K562 (cell line): ENCODE measurements around the gene DBF4B. TPM values are rescaled to one million over a fixed set of nuclear protein-coding genes. Genes with fewer than 3 reads are reported as not detected.

Source experiments
- CAMTA2 ChIP-seq: fragments of 250-450 bp; sonication (Bioruptor Pico); conservative IDR thresholded peaks from 2 replicates; pipeline ENCODE4 v1.5.1; 2022
- MEIS2 ChIP-seq: fragments of 450-650 bp; IDR thresholded peaks from 2 replicates; pipeline ENCODE4 v1.6.1; 2014; ENCODE audit warnings: mild to moderate bottlenecking; ENCODE audit not compliant: partially characterized antibody
- SIRT6 ChIP-seq: IDR thresholded peaks from one replicate; pipeline ENCODE4 v1.6.1; 2012; ENCODE audit warnings: low read depth, mild to moderate bottlenecking, control low read depth, inconsistent platforms, low read length, moderate library complexity
- ZNF398 ChIP-seq: fragments of 250-450 bp; sonication (Bioruptor Pico); IDR thresholded peaks from 2 replicates; pipeline ENCODE4 v1.8.0; 2021; ENCODE audit warnings: moderate library complexity, mild to moderate bottlenecking, inconsistent platforms
- ZNF707 ChIP-seq: fragments of 250-450 bp; sonication (Bioruptor Pico); conservative IDR thresholded peaks from 2 replicates; pipeline ENCODE4 v1.8.0; 2022; ENCODE audit warnings: inconsistent platforms, mild to moderate bottlenecking, moderate library complexity
- polyA plus RNA-seq, 8 experiments: library from polyadenylated mRNA; depleted of rRNA in 4 of 8; stranded (reverse) in 5 of 8; unstranded in 3 of 8; fragments of >200 nt; fragmentation: Nextera tagmentation in 2 of 8; fragmentation: Illumina TruSeq in 1 of 8; extraction: Ambion mirVana in 2 of 8; extraction: Trizol in 1 of 8; gene quantifications; 2 replicates each; pipeline versions ENCODE4 v1.2.1 to v1.2.3, GENCODE V29; 2011 to 2014; ENCODE audit warnings: inconsistent platforms in 1 of 8, missing spikeins in 1 of 8
- total RNA-seq, 7 experiments: library from RNA; depleted of rRNA in 6 of 7; stranded (reverse); fragments of >200 nt in 6 of 7; fragmentation: Illumina TruSeq in 2 of 7; extraction: Trizol in 2 of 7; gene quantifications; 2 replicates each; pipeline versions ENCODE4 v1.2.1 to v1.2.3, GENCODE V29; 2011 to 2021; ENCODE audit warnings: low replicate concordance in 1 of 7
- TF ChIP-seq, protein P1 (sequence below), 2 experiments: fragments of 150-350 bp in 1 of 2; IDR thresholded peaks; 2 replicates each; pipeline ENCODE4 v1.6.1; 2012 to 2016; ENCODE audit warnings: low read depth in 2 of 2, low read length in 2 of 2, mild to moderate bottlenecking in 1 of 2, moderate library complexity in 1 of 2

The DBF4B gene
- total and polyA plus RNA-seq, 9 of the 15 experiments (the other 6 are each of a cell fraction or from before 2014, with no cell fraction given) = 2.5 to 26.9 (median 14.6) TPM

DNA sequence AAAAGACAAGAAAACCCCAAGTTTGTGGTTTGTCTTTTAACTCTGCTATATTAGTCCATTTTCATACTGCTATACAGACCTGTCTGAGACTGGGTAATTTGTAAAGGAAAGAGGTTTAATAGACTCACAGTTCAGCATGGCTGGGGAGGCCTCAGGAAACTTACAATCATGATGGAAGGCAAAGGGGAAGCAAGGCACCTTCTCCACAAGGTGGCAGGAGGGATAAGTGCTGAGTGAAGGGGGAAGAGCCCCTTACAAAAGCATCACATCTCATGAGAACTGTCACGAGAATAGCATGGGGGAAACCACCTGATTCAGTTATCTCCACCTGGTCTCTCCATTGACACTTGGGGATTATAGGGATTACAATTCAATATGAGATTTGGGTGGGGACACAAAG lies 36.8 kb downstream of the DBF4B start (continued):
- TF ChIP-seq ZNF398 (no peak), SIRT6 (no peak), ZNF707 (CRISPR knock-in tag) (no peak), CAMTA2 (CRISPR knock-in tag) (no peak), MEIS2 (peak; percentile 66)
- TF ChIP-seq, protein P1, sequence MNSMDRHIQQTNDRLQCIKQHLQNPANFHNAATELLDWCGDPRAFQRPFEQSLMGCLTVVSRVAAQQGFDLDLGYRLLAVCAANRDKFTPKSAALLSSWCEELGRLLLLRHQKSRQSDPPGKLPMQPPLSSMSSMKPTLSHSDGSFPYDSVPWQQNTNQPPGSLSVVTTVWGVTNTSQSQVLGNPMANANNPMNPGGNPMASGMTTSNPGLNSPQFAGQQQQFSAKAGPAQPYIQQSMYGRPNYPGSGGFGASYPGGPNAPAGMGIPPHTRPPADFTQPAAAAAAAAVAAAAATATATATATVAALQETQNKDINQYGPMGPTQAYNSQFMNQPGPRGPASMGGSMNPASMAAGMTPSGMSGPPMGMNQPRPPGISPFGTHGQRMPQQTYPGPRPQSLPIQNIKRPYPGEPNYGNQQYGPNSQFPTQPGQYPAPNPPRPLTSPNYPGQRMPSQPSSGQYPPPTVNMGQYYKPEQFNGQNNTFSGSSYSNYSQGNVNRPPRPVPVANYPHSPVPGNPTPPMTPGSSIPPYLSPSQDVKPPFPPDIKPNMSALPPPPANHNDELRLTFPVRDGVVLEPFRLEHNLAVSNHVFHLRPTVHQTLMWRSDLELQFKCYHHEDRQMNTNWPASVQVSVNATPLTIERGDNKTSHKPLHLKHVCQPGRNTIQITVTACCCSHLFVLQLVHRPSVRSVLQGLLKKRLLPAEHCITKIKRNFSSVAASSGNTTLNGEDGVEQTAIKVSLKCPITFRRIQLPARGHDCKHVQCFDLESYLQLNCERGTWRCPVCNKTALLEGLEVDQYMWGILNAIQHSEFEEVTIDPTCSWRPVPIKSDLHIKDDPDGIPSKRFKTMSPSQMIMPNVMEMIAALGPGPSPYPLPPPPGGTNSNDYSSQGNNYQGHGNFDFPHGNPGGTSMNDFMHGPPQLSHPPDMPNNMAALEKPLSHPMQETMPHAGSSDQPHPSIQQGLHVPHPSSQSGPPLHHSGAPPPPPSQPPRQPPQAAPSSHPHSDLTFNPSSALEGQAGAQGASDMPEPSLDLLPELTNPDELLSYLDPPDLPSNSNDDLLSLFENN (IDR thresholded peaks at IDR 0.05; ENCODE audit: low read depth in 2 of 2, low read length in 2 of 2) = no peak
- TF ChIP-seq, all 486 proteins: peak for 10
